Body of pancreas (tissue), 4 donors: ENCODE measurements around the gene SLC17A9. TPM values are rescaled to one million over a fixed set of nuclear protein-coding genes. Genes with fewer than 3 reads are reported as not detected.

ENCODE experiments used
- ATAC-seq: fragments of 150-250 bp; one replicate; pipeline ENCODE4 v1.9.1; 2016
- DNase-seq, 4 donors: peaks; one replicate each; pipeline ENCODE4 v3.0.0-alpha.2; 2019
- H3K27ac ChIP-seq, 4 donors: fragments of 200-600 bp; sonication (generic); 1 replicate in 3 of 4; 2 replicates in 1 of 4; pipeline versions ENCODE4 v1.5.1 to v1.6.1; 2016 to 2019; ENCODE audit warnings: mild to moderate bottlenecking in 1 of 4, mixed read lengths in 1 of 4, moderate library complexity in 1 of 4
- H3K27me3 ChIP-seq, 2 donors: fragments of 200-600 bp; sonication (generic); one replicate each; pipeline ENCODE4 v1.6.0; 2016; ENCODE audit warnings: mild to moderate bottlenecking in 1 of 2
- H3K36me3 ChIP-seq, 2 donors: fragments of 200-600 bp; sonication (generic); replicated peaks in 1 of 2; 2 replicates each; pipeline ENCODE4 v1.5.1; 2016; ENCODE audit warnings: low read depth in 2 of 2; ENCODE audit not compliant: insufficient read depth in 1 of 2
- H3K4me1 ChIP-seq: fragments of 200-600 bp; sonication (generic); one replicate; pipeline ENCODE4 v1.6.0; 2016
- H3K4me3 ChIP-seq, 2 donors: fragments of 200-600 bp; sonication (generic); 1 replicate in 1 of 2; 2 replicates in 1 of 2; pipeline ENCODE4 v1.5.1; 2016 to 2019
- H3K9me3 ChIP-seq, 3 donors: fragments of 200-600 bp; sonication (generic); 1 replicate in 2 of 3; 2 replicates in 1 of 3; pipeline ENCODE4 v1.5.1; 2016
- POLR2A ChIP-seq, 3 donors: fragments of 450-650 bp; IDR thresholded peaks; one replicate each; pipeline ENCODE4 v1.6.1; 2016; ENCODE audit warnings: antibody characterized with exemption in 3 of 3, mild to moderate bottlenecking in 2 of 3
- WGBS, 2 donors: methylation state at CpG; one replicate each; pipeline ENCODE4 v1.1.5; 2017; 5-methylcytosine and 5-hydroxymethylcytosine counted together
- intact Hi-C: fragments of 100-400 bp; cut with DNase I; formaldehyde crosslinking; loops from one replicate; pipeline ENCODE4 v1.15.1; 2023
- total RNA-seq, 2 donors: library from RNA; depleted of rRNA; stranded (reverse); fragments of >200 nt; gene quantifications; one replicate each; pipeline ENCODE4 v1.1.0, GENCODE V29; 2016
- TF ChIP-seq, protein P1 (sequence below), 7 experiments: fragments of 450-650 bp in 4 of 7; fragments of 200-600 bp in 3 of 7; sonication (generic) in 3 of 7; IDR thresholded peaks; one replicate each; pipeline ENCODE4 v1.5.1; 2016 to 2019; ENCODE audit warnings: antibody characterized with exemption in 7 of 7

Gene SLC17A9
- total RNA-seq, 2 donors from 2014 or later: 0.78 to 4.9 TPM

DNA sequence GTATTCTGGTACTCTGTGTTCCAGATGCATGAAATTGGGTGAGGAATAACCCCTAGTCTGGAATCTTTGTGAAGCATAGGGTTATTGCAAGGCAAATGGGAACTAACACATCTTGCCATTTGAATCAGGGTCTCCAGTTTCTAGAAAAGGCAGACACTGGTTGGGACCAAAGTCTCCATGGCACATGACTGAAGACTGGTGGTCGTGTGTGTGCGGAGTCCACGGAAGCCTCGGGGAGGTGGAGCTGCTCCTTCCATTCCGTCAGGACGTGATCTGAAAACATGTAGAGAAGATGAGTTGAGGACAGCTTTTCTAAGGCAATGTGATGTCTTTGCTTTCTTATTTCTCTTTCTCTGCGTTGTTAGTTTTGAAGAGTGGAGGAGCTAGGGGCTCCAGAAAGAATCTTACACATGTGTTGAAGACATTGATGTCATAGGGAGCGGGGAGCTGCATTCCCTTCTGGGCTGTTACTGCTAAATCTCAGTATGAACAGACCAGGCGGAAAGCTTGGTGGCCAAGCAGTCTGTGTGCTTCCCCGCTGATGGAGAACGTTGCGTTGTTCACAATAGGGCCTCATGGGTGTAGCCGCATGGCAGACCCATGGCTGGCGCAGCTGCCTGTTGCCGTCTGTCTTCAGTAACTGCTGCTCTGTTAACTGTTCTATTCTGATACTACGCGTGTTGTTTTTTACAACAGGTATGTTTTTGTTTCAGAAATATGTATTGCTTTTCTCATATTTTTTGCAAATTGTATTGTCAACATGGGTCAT lies 4.8 kb upstream of the SLC17A9 start:
- Histone ChIP-seq H3K4me1 (peaks cover 16% of the 10 kb centered on the region), H3K36me3 (peaks cover 0 to 25% of the 10 kb centered on the region in 2 donors), H3K27me3 (no peaks in the 10 kb centered on the region), H3K27ac (no peak overlapping the region), H3K9me3 (no peaks in the 10 kb centered on the region), H3K4me3 (no peak overlapping the region)
- TF ChIP-seq, protein P1, sequence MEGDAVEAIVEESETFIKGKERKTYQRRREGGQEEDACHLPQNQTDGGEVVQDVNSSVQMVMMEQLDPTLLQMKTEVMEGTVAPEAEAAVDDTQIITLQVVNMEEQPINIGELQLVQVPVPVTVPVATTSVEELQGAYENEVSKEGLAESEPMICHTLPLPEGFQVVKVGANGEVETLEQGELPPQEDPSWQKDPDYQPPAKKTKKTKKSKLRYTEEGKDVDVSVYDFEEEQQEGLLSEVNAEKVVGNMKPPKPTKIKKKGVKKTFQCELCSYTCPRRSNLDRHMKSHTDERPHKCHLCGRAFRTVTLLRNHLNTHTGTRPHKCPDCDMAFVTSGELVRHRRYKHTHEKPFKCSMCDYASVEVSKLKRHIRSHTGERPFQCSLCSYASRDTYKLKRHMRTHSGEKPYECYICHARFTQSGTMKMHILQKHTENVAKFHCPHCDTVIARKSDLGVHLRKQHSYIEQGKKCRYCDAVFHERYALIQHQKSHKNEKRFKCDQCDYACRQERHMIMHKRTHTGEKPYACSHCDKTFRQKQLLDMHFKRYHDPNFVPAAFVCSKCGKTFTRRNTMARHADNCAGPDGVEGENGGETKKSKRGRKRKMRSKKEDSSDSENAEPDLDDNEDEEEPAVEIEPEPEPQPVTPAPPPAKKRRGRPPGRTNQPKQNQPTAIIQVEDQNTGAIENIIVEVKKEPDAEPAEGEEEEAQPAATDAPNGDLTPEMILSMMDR (IDR thresholded peaks at IDR 0.05): no peak
- no peak for TF ChIP-seq POLR2A (IDR thresholded peaks at IDR 0.05)
- intact Hi-C loops: no loop called here
- DNase-seq: no peak
- ATAC-seq: no peak
- WGBS, 2 donors: 90 to 92% methylated on average over 17 of the region's 17 CpGs

DNA sequence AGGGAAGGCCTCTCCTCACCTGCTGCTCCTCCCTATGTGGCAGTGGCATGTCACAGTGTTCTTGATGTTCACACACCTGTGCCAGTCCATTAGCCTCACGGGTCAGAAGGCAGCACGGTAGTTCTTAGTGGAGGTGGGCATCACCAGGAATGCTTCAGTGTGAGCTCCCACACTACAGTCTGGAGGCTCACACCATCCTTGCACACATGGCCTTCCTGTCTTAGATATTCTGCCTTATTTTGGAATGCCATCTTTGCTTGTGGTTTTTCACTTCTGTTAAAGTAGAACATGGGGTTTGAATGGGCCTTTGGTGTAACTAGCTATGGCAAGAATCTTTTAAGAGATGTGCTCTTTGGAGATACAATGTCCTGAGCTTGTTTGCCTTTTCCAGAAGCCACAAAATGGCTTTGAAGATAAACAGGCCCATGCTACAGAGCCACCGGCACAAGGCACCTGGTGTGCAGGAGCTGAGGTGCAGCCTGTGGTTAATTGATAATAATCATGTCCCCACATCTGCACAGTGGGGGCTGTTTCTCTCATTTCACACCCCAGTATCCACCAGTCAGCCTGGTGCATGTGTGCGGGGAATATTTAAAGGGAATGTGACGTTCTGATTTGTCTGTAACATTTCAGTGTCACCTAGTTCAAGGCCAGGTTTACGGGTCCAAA lies 3.2 kb upstream of the SLC17A9 start:
- TF ChIP-seq, protein P1 (IDR thresholded peaks at IDR 0.05): no peak
- no peak for TF ChIP-seq POLR2A (IDR thresholded peaks at IDR 0.05)
- Histone ChIP-seq H3K9me3 (no peaks in the 10 kb centered on the region), H3K4me1 (peaks cover 16% of the 10 kb centered on the region), H3K4me3 (no peak overlapping the region), H3K36me3 (peaks cover 0 to 16% of the 10 kb centered on the region in 2 donors), H3K27ac (no peak overlapping the region), H3K27me3 (no peaks in the 10 kb centered on the region)
- ATAC-seq (no peak), DNase-seq (no peak)
- 96 to 97% methylated on average over 5 to 6 of the region's 6 CpGs for WGBS, 2 donors
- intact Hi-C loops: no loop called here

DNA sequence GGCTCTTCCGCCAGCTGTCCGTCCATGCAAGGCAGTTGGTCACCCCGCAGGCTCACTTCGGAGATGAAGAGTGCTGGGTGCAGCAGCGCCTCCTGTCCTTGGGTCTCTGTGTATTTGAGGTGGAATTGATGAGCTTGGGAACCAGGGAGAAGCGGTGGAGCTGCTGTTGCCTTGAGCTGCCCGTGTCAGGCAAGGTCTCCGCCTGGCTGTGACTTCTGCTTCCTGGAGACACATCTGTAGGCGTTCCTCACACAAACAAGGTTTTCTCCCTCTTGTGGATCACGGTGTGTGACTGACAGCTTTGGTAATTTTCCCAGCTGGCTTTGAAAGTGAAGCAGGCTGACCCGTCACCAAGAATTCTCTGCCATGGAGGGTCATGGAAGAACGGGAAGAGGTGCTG lies 2.5 kb upstream of the SLC17A9 start:
- intact Hi-C loops: no loop called here
- Histone ChIP-seq H3K4me3 (no peak overlapping the region), H3K9me3 (no peaks in the 10 kb centered on the region), H3K36me3 (peaks cover 0 to 9% of the 10 kb centered on the region in 2 donors), H3K27ac (no peak overlapping the region), H3K4me1 (peaks cover 16% of the 10 kb centered on the region), H3K27me3 (no peaks in the 10 kb centered on the region)
- WGBS, 2 donors: 93 to 98% methylated on average over 9 to 12 of the region's 12 CpGs
- ATAC-seq (no peak), DNase-seq (no peak)
- no peak for TF ChIP-seq POLR2A (IDR thresholded peaks at IDR 0.05)
- TF ChIP-seq, protein P1 (IDR thresholded peaks at IDR 0.05): no peak

DNA sequence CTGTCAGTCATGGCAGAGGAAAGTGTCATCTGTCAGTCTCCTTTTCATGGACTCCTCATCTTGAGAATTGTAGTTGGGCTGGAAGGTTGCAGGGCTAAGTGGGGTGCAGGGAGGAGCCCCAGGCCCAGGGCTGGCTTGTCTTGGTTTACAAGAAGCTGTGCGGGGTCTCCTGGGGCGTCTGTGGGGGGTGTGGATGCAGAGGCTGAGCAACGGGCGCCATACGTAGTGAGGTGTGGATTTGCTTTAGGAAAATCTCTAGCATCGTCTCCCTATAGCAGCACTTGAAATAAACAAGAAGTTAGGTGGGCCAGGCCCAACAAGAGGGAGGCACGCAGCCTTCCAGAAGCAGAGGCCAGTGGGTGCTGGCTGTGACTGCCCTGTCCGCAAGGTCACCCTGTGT lies 1.8 kb upstream of the SLC17A9 start:
- 89 to 90% methylated on average over 8 of the region's 8 CpGs for WGBS, 2 donors
- ATAC-seq (no peak), DNase-seq (no peak)
- no peak overlapping the region for H3K27ac ChIP-seq
- H3K36me3 ChIP-seq: peaks cover 0 to 5% of the 10 kb centered on the region in 2 donors
- H3K4me1 ChIP-seq: peaks cover 22% of the 10 kb centered on the region
- no peak overlapping the region for H3K4me3 ChIP-seq
- no peaks in the 10 kb centered on the region for H3K9me3 ChIP-seq
- TF ChIP-seq, protein P1 (IDR thresholded peaks at IDR 0.05): no peak
- TF ChIP-seq POLR2A (IDR thresholded peaks at IDR 0.05): no peak
- intact Hi-C loops: no loop called here
- no peaks in the 10 kb centered on the region for H3K27me3 ChIP-seq
